MM.1S (cell line): ENCODE results near the gene MAP2K7.

Experiments used
- EZH2 ChIP-seq: fragments of 300-600 bp; sonication (generic); optimal IDR thresholded peaks from 2 replicates; pipeline ENCODE3; 2017; ENCODE audit warnings: low read depth, mild to moderate bottlenecking, antibody characterized with exemption, low read length, mixed read lengths
- TF ChIP-seq, protein P1 (sequence below): fragments of 300-600 bp; sonication (generic); IDR thresholded peaks from 2 replicates; pipeline ENCODE4 v1.5.1; 2016; ENCODE audit warnings: antibody characterized with exemption, low read length, mixed read lengths

DNA sequence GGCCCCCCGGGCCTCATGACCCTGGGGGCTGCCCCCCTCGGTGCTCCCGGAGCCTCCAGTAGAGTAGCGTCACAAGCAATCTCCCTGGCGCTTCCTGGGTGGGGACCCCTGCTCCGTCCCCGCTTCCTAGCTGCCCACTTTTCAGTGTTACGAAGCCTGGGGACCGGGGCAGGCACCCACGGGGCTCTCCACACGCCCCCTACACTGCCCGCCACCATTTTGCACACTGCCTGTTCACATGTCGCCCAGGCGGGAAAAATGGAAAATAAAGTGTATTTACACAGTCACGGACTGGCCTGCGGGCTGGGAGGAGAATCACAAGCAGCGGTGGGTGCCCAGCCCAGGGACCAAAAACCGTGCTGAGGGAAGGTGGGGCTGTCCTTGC lies 39.0 kb upstream of the MAP2K7 start:
- no peak for TF ChIP-seq EZH2
- TF ChIP-seq, protein P1, sequence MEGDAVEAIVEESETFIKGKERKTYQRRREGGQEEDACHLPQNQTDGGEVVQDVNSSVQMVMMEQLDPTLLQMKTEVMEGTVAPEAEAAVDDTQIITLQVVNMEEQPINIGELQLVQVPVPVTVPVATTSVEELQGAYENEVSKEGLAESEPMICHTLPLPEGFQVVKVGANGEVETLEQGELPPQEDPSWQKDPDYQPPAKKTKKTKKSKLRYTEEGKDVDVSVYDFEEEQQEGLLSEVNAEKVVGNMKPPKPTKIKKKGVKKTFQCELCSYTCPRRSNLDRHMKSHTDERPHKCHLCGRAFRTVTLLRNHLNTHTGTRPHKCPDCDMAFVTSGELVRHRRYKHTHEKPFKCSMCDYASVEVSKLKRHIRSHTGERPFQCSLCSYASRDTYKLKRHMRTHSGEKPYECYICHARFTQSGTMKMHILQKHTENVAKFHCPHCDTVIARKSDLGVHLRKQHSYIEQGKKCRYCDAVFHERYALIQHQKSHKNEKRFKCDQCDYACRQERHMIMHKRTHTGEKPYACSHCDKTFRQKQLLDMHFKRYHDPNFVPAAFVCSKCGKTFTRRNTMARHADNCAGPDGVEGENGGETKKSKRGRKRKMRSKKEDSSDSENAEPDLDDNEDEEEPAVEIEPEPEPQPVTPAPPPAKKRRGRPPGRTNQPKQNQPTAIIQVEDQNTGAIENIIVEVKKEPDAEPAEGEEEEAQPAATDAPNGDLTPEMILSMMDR = no peak
